ENCODE results near the gene PLEKHO2. TPM values are rescaled to one million over a fixed set of nuclear protein-coding genes. Genes with fewer than 3 reads are reported as not detected.
A peak's percentile ranks its signal among the peaks of the same experiment; 100 is the strongest.

Gene PLEKHO2
- total and polyA plus RNA-seq, 2 of the 13 experiments (the other 11 are each of a cell fraction or from before 2014, with no cell fraction given): 3.8 to 4.8 TPM

DNA sequence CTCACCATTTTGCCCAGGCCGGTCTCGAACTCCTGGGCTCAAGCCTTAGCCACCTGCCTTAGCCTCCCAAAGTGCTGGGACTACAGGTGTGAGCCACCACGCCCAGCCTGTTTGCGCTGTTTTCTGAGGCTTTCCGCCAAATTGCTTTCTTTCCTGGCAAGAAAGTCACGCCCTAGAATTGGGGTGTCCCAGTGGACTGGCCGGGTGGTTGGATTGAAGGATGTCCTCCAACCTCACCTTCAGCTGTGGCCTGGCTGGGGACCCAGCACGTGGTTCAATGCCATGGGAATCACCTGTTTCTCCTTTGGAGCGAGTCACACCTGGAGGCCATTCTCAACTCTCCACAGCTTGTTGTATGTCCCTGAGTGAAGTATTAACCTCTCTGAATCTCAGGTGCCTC lies 64.2 kb downstream of the PLEKHO2 start:
- peaks cover 10% of the 10 kb centered on the region for H3K9me3 ChIP-seq (ENCODE audit: low read length)
- TF ChIP-seq, protein P1, sequence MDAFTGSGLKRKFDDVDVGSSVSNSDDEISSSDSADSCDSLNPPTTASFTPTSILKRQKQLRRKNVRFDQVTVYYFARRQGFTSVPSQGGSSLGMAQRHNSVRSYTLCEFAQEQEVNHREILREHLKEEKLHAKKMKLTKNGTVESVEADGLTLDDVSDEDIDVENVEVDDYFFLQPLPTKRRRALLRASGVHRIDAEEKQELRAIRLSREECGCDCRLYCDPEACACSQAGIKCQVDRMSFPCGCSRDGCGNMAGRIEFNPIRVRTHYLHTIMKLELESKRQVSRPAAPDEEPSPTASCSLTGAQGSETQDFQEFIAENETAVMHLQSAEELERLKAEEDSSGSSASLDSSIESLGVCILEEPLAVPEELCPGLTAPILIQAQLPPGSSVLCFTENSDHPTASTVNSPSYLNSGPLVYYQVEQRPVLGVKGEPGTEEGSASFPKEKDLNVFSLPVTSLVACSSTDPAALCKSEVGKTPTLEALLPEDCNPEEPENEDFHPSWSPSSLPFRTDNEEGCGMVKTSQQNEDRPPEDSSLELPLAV (CRISPR knock-in tag; conservative IDR thresholded peaks at IDR 0.05; ENCODE audit: low read depth): no peak
- TF ChIP-seq ZFX (CRISPR knock-in tag; IDR thresholded peaks at IDR 0.05; ENCODE audit: low read depth): 0 out of 2 replicates have a peak, but pooled peaks have one; percentile 3
- no peak for TF ChIP-seq THYN1 (CRISPR knock-in tag; IDR thresholded peaks at IDR 0.05; ENCODE audit: borderline replicate concordance, low read depth)
- TF ChIP-seq, protein P2, sequence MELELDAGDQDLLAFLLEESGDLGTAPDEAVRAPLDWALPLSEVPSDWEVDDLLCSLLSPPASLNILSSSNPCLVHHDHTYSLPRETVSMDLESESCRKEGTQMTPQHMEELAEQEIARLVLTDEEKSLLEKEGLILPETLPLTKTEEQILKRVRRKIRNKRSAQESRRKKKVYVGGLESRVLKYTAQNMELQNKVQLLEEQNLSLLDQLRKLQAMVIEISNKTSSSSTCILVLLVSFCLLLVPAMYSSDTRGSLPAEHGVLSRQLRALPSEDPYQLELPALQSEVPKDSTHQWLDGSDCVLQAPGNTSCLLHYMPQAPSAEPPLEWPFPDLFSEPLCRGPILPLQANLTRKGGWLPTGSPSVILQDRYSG (CRISPR knock-in tag; IDR thresholded peaks at IDR 0.05): no peak
- TF ChIP-seq, protein P3, sequence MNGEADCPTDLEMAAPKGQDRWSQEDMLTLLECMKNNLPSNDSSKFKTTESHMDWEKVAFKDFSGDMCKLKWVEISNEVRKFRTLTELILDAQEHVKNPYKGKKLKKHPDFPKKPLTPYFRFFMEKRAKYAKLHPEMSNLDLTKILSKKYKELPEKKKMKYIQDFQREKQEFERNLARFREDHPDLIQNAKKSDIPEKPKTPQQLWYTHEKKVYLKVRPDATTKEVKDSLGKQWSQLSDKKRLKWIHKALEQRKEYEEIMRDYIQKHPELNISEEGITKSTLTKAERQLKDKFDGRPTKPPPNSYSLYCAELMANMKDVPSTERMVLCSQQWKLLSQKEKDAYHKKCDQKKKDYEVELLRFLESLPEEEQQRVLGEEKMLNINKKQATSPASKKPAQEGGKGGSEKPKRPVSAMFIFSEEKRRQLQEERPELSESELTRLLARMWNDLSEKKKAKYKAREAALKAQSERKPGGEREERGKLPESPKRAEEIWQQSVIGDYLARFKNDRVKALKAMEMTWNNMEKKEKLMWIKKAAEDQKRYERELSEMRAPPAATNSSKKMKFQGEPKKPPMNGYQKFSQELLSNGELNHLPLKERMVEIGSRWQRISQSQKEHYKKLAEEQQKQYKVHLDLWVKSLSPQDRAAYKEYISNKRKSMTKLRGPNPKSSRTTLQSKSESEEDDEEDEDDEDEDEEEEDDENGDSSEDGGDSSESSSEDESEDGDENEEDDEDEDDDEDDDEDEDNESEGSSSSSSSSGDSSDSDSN (CRISPR knock-in tag; IDR thresholded peaks at IDR 0.05): no peak
- TF ChIP-seq ZFP37 (CRISPR knock-in tag; IDR thresholded peaks at IDR 0.05; ENCODE audit: borderline replicate concordance): no peak
- no peak for TF ChIP-seq ZNF343 (CRISPR knock-in tag; IDR thresholded peaks at IDR 0.05)
- no peak for FAIRE-seq
- ChIA-PET CTCF (ENCODE audit: low intra/inter-chr PET ratio, low total read pairs) (interaction anchor here (0.8 to 1.6 kb wide), 2 partner anchors 174 to 178 kb away, joined by 4 to 20 read pairs; no protein-coding TSS in a partner anchor), POLR2A (no interaction called here)
- WGBS (ENCODE audit: low lambda C conversion rate): 66% methylated on average over 7 of the region's 9 CpGs
- in situ Hi-C loops (cut with HindIII; ENCODE audit: extremely low pct_ligation_motif_present, low pct_unique_long_range_greater_than_20kb): no loop called here
- no peak overlapping the region for H2AFZ ChIP-seq (ENCODE audit: low read length)
- H4K20me1 ChIP-seq (ENCODE audit: insufficient read depth, low read length): no peaks in the 10 kb centered on the region
- intact Hi-C loops (cut with micrococcal nuclease; ENCODE audit: unreplicated experiment): loop anchor here (1.0 kb wide), 1 partner anchor 175 kb away; no protein-coding TSS in a partner anchor
- H3K9ac ChIP-seq (ENCODE audit: insufficient read depth, low read depth, low read length): no peak overlapping the region
- H3K4me1 ChIP-seq (ENCODE audit: insufficient read depth, low read length): peaks cover 4% of the 10 kb centered on the region; the same call in 1 of the 2 replicates
- H3K27ac ChIP-seq (ENCODE audit: extremely low read length, insufficient read depth, low read length): no peak overlapping the region
- ATAC-seq: no peak
- no peak overlapping the region for H3K4me3 ChIP-seq (replicated peaks in 1 of 3; ENCODE audit: insufficient read depth in 1 of 3, low read depth in 2 of 3, low read length in 3 of 3)
- H3K79me2 ChIP-seq (ENCODE audit: insufficient read depth, low read length): no peaks in the 10 kb centered on the region
- no TSS peak for BruUV-seq (replicated peaks)
- 0 out of 5 replicates have a peak, but pooled peaks cover 0 to 5% of the 10 kb centered on the region in 2 experiments for H3K27me3 ChIP-seq (ENCODE audit: control insufficient read depth in 1 of 2, insufficient read depth in 2 of 2, low read length in 2 of 2)
- DNase-seq (ENCODE audit: low spot score): no peak
- no peaks in the 10 kb centered on the region for H3K36me3 ChIP-seq (replicated peaks in 1 of 2; ENCODE audit: control insufficient read depth in 1 of 2, insufficient read depth in 2 of 2, low read length in 2 of 2)
- H3K4me2 ChIP-seq (ENCODE audit: low read depth, low read length): no peak overlapping the region
